HepG2 (cell line): ENCODE results near the gene INKA2. TPM values are rescaled to one million over a fixed set of nuclear protein-coding genes. Genes with fewer than 3 reads are reported as not detected.

ENCODE experiments used
- ATAC-seq: fragments of 200-7000 bp; cut with Tn5 transposase; 3 replicates; pipeline ENCODE4 v1.9.1; 2020; ENCODE audit warnings: mild to moderate bottlenecking, moderate library complexity
- BruUV-seq: library from RNA; stranded (reverse); fragments of 400-500 nt; replicated peaks from 2 replicates; lab custom pipeline; 2021; lab: Mats Ljungman, UMichigan
- CTCF ChIA-PET: fragments of 300-600 bp; formaldehyde crosslinking; extraction: SDS; loops from one replicate; lab custom pipeline; 2021; ENCODE audit warnings: low total read pairs, inconsistent platforms, low intra/inter-chr PET ratio; lab: Yijun Ruan, JAX
- POLR2A ChIA-PET: fragments of 350-600 bp; sonication (Branson Sonifier 250); formaldehyde crosslinking; loops from one replicate; lab custom pipeline; 2020; ENCODE audit warnings: antibody characterized with exemption, inconsistent platforms; lab: Yijun Ruan, JAX
- DNase-seq: peaks from one replicate; pipeline ENCODE4 v3.0.0-alpha.2; 2015; ENCODE audit warnings: low spot score
- FAIRE-seq: peaks from 3 replicates; lab custom pipeline; 2011; peaks lifted over from hg19 to GRCh38; lab: Jason Lieb, UNC
- H2AFZ ChIP-seq: one replicate; pipeline ENCODE4 v1.6.1; 2011; ENCODE audit warnings: low read length, inconsistent platforms
- H3K27ac ChIP-seq: fragments of 300-600 bp; 3 replicates; pipeline ENCODE4 v1.8.0; 2011; ENCODE audit warnings: mixed run types, mild to moderate bottlenecking, mixed read lengths, low read length, inconsistent platforms; ENCODE audit not compliant: insufficient read depth; ENCODE audit errors: extremely low read length
- H3K27me3 ChIP-seq, 2 experiments: fragments of 200-600 bp in 1 of 2; 2 replicates in 1 of 2; 3 replicates in 1 of 2; pipeline versions ENCODE4 v1.6.0 to v1.8.0; 2011; ENCODE audit warnings: low read length in 2 of 2, mild to moderate bottlenecking in 2 of 2, moderate library complexity in 2 of 2, inconsistent platforms in 1 of 2; ENCODE audit not compliant: insufficient read depth in 2 of 2, control insufficient read depth in 1 of 2
- H3K36me3 ChIP-seq, 2 experiments: fragments of 200-600 bp in 1 of 2; replicated peaks in 1 of 2; 2 replicates in 1 of 2; 3 replicates in 1 of 2; pipeline versions ENCODE4 v1.5.1 to v1.8.0; 2011; ENCODE audit warnings: low read length in 2 of 2, inconsistent platforms in 1 of 2; ENCODE audit not compliant: insufficient read depth in 2 of 2, control insufficient read depth in 1 of 2
- H3K4me1 ChIP-seq: 2 replicates; pipeline ENCODE4 v1.5.1; 2012; ENCODE audit warnings: low read length, inconsistent platforms; ENCODE audit not compliant: insufficient read depth
- H3K4me2 ChIP-seq: 2 replicates; pipeline ENCODE4 v1.6.0; 2011; ENCODE audit warnings: low read depth, low read length, inconsistent platforms
- H3K4me3 ChIP-seq, 3 experiments: fragments of 200-600 bp in 1 of 3; sonication (generic), shearing (Covaris generic) in 1 of 3; replicated peaks in 1 of 3; 2 replicates each; pipeline ENCODE4 v1.5.1; 2011 to 2016; ENCODE audit warnings: low read length in 3 of 3, inconsistent platforms in 2 of 3, low read depth in 2 of 3, mild to moderate bottlenecking in 2 of 3, control low read depth in 1 of 3, mixed read lengths in 1 of 3; ENCODE audit not compliant: insufficient read depth in 1 of 3
- H3K79me2 ChIP-seq: one replicate; pipeline ENCODE4 v1.6.1; 2011; ENCODE audit warnings: low read length, inconsistent platforms; ENCODE audit not compliant: insufficient read depth
- H3K9ac ChIP-seq: 2 replicates; pipeline ENCODE4 v1.6.0; 2011; ENCODE audit warnings: mild to moderate bottlenecking, low read depth, low read length, inconsistent platforms; ENCODE audit not compliant: insufficient read depth
- H3K9me3 ChIP-seq: 2 replicates; pipeline ENCODE4 v1.5.1; 2012; ENCODE audit warnings: mild to moderate bottlenecking, low read length
- H4K20me1 ChIP-seq: 2 replicates; pipeline ENCODE4 v1.6.0; 2011; ENCODE audit warnings: inconsistent platforms, mild to moderate bottlenecking, low read length, moderate library complexity; ENCODE audit not compliant: insufficient read depth
- AGO2 ChIP-seq: fragments of 200-400 bp; formaldehyde crosslinking; optimal IDR thresholded peaks from 2 replicates; pipeline ENCODE3; 2017; ENCODE audit warnings: mild to moderate bottlenecking, low read depth, low read length, moderate library complexity
- CBX2 ChIP-seq, 2 experiments: fragments of 200-600 bp in 1 of 2; sonication (generic); formaldehyde crosslinking in 1 of 2; IDR thresholded peaks; 2 replicates each; pipeline versions ENCODE4 v1.7.0 to v1.8.1; 2018 to 2022; ENCODE audit warnings: low read depth in 2 of 2, low read length in 1 of 2, mild to moderate bottlenecking in 1 of 2, missing genetic modification reagents in 1 of 2
- DNMT1 ChIP-seq: sonication (generic); formaldehyde crosslinking; IDR thresholded peaks from 2 replicates; pipeline ENCODE4 v1.5.1; 2020; ENCODE audit warnings: mild to moderate bottlenecking, missing genetic modification reagents
- E2F5 ChIP-seq: sonication (generic); formaldehyde crosslinking; conservative IDR thresholded peaks from 2 replicates; pipeline ENCODE4 v1.4.0; 2020; ENCODE audit warnings: missing genetic modification reagents
- PHB2 ChIP-seq: fragments of 450-650 bp; IDR thresholded peaks from 2 replicates; pipeline ENCODE4 v1.6.1; 2018; ENCODE audit not compliant: partially characterized antibody
- SKI ChIP-seq: fragments of 450-650 bp; IDR thresholded peaks from one replicate; pipeline ENCODE4 v1.6.1; 2018; ENCODE audit warnings: mild to moderate bottlenecking; ENCODE audit not compliant: partially characterized antibody
- SMAD3 ChIP-seq: sonication (generic); formaldehyde crosslinking; IDR thresholded peaks from 2 replicates; pipeline ENCODE4 v1.4.0; 2020; ENCODE audit warnings: missing genetic modification reagents
- SNRNP70 ChIP-seq: fragments of 200-400 bp; formaldehyde crosslinking; IDR thresholded peaks from 2 replicates; pipeline ENCODE4 v1.6.1; 2017; ENCODE audit warnings: mild to moderate bottlenecking, low read depth, low read length, moderate library complexity
- U2AF1 ChIP-seq: fragments of 200-400 bp; formaldehyde crosslinking; optimal IDR thresholded peaks from 2 replicates; pipeline ENCODE3; 2017; ENCODE audit warnings: mild to moderate bottlenecking, low read depth, low read length
- ZNF138 ChIP-seq: sonication (generic); formaldehyde crosslinking; IDR thresholded peaks from 2 replicates; pipeline ENCODE4 v1.5.0; 2020; ENCODE audit warnings: mild to moderate bottlenecking, low read depth, missing genetic modification reagents
- ZNF207 ChIP-seq: fragments of 450-650 bp; IDR thresholded peaks from 2 replicates; pipeline ENCODE4 v1.6.1; 2016; ENCODE audit warnings: antibody characterized with exemption, borderline replicate concordance
- ZNF281 ChIP-seq: sonication (generic); formaldehyde crosslinking; IDR thresholded peaks from 2 replicates; pipeline ENCODE4 v1.4.0; 2020; ENCODE audit warnings: missing genetic modification reagents, borderline replicate concordance
- ZNF337 ChIP-seq: sonication (generic); formaldehyde crosslinking; IDR thresholded peaks from 2 replicates; pipeline ENCODE4 v1.5.1; 2020; ENCODE audit warnings: missing genetic modification reagents, low read depth, mild to moderate bottlenecking, borderline replicate concordance
- ZNF414 ChIP-seq: sonication (generic); formaldehyde crosslinking; IDR thresholded peaks from 2 replicates; pipeline ENCODE4 v1.5.0; 2020; ENCODE audit warnings: missing genetic modification reagents
- ZNF530 ChIP-seq: sonication (generic); formaldehyde crosslinking; IDR thresholded peaks from 2 replicates; pipeline ENCODE4 v1.5.0; 2020; ENCODE audit warnings: low read depth, mild to moderate bottlenecking, missing genetic modification reagents
- ZNF546 ChIP-seq: sonication (generic); formaldehyde crosslinking; conservative IDR thresholded peaks from 2 replicates; pipeline ENCODE4 v1.8.1; 2023; ENCODE audit warnings: mild to moderate bottlenecking, missing genetic modification reagents
- ZNF558 ChIP-seq: sonication (generic); formaldehyde crosslinking; IDR thresholded peaks from 2 replicates; pipeline ENCODE4 v1.9.0; 2022; ENCODE audit warnings: mild to moderate bottlenecking, missing genetic modification reagents, borderline replicate concordance
- ZNF766 ChIP-seq: sonication (generic); formaldehyde crosslinking; IDR thresholded peaks from 2 replicates; pipeline ENCODE4 v1.5.0; 2020; ENCODE audit warnings: missing genetic modification reagents, borderline replicate concordance
- WGBS: methylation state at CpG from one replicate; pipeline ENCODE4 v1.1.6; 2017; ENCODE audit warnings: low lambda C conversion rate; 5-methylcytosine and 5-hydroxymethylcytosine counted together
- in situ Hi-C: cut with HindIII; loops from 2 replicates; pipeline ENCODE4 v1.10.0; 2017; ENCODE audit warnings: low pct_unique_long_range_greater_than_20kb; ENCODE audit not compliant: extremely low pct_ligation_motif_present
- intact Hi-C: fragments of 100-400 bp; cut with micrococcal nuclease; formaldehyde crosslinking; loops from one replicate; pipeline ENCODE4 v1.10.0; 2022; ENCODE audit not compliant: unreplicated experiment
- polyA plus RNA-seq, 8 experiments: library from polyadenylated mRNA; depleted of rRNA in 3 of 8; stranded (reverse) in 7 of 8; unstranded in 1 of 8; fragments of >200 nt; fragmentation: Illumina TruSeq in 4 of 8; extraction: Trizol in 4 of 8; gene quantifications; 2 replicates each; pipeline versions ENCODE4 v1.2.1 to v1.2.3, GENCODE V29; 2011 to 2016; ENCODE audit warnings: low read depth in 4 of 8, missing spikeins in 1 of 8, mixed read lengths in 1 of 8; ENCODE audit not compliant: insufficient read depth in 1 of 8
- total RNA-seq, 5 experiments: library from RNA; depleted of rRNA; stranded (reverse); fragments of >200 nt; fragmentation: Illumina TruSeq; extraction: Trizol; gene quantifications; 2 replicates each; pipeline ENCODE4 v1.2.3, GENCODE V29; 2016; ENCODE audit warnings: low read depth in 1 of 5

INKA2 gene
- total and polyA plus RNA-seq, 2 of the 13 experiments (the other 11 are each of a cell fraction or from before 2014, with no cell fraction given) = 2.6 to 4.6 TPM

GRCh38 chr1:111719135-111719534 is 20.1 kb downstream of the INKA2 start:
- Histone ChIP-seq H3K9me3 (no peaks in the 10 kb centered on the region), H3K9ac (no peak overlapping the region), H3K27ac (no peak overlapping the region), H3K79me2 (no peaks in the 10 kb centered on the region), H2AFZ (no peak overlapping the region), H4K20me1 (no peaks in the 10 kb centered on the region), H3K4me3 (no peak overlapping the region), H3K4me1 (peaks cover 41% of the 10 kb centered on the region), H3K4me2 (no peak overlapping the region), H3K36me3 (no peaks in the 10 kb centered on the region), H3K27me3 (no peaks in the 10 kb centered on the region)
- CTCF ChIA-PET = no interaction called here
- intact Hi-C loops = no loop called here
- POLR2A ChIA-PET = no interaction called here
- no peak for FAIRE-seq
- no peak for ATAC-seq
- in situ Hi-C loops = no loop called here
- DNase-seq = no peak
- TF ChIP-seq E2F5 (CRISPR knock-in tag) (no peak), SKI (no peak), SMAD3 (CRISPR knock-in tag) (no peak), ZNF530 (CRISPR knock-in tag) (no peak), ZNF281 (no peak), ZNF138 (CRISPR knock-in tag) (no peak), SNRNP70 (no peak), AGO2 (no peak), PHB2 (no peak), U2AF1 (no peak), ZNF558 (CRISPR knock-in tag) (no peak), ZNF207 (no peak), ZNF546 (CRISPR knock-in tag) (no peak), ZNF337 (no peak), ZNF766 (CRISPR knock-in tag) (no peak), DNMT1 (CRISPR knock-in tag) (no peak), ZNF414 (CRISPR knock-in tag) (no peak), CBX2 (IDR thresholded peaks at IDR 0.05; ENCODE audit: low read depth, low read length) (no peak), CBX2 (CRISPR knock-in tag; IDR thresholded peaks at IDR 0.05; ENCODE audit: low read depth) (no peak)
- WGBS = 90% methylated on average over 5 of the region's 5 CpGs
- BruUV-seq = no TSS peak
